Mucosa of gallbladder (tissue), 1 donor: ENCODE measurements around the gene TLX3. TPM values are rescaled to one million over a fixed set of nuclear protein-coding genes. Genes with fewer than 3 reads are reported as not detected.
"Not testable (repeated sequence)": the region's sequence is repeated elsewhere in the genome, so short reads cannot be mapped to it uniquely, and the experiment has no call there.

Experiments used
- DNase-seq: peaks from one replicate; pipeline ENCODE4 v3.0.0-alpha.2; 2020; ENCODE audit warnings: low spot score
- total RNA-seq: library from RNA; stranded (reverse); gene quantifications from one replicate; pipeline ENCODE4 v1.2.1, GENCODE V29; 2021
- donor health status: DM: no; HTN: no; CAD: no.

Gene TLX3
- not detected for total RNA-seq

DNA sequence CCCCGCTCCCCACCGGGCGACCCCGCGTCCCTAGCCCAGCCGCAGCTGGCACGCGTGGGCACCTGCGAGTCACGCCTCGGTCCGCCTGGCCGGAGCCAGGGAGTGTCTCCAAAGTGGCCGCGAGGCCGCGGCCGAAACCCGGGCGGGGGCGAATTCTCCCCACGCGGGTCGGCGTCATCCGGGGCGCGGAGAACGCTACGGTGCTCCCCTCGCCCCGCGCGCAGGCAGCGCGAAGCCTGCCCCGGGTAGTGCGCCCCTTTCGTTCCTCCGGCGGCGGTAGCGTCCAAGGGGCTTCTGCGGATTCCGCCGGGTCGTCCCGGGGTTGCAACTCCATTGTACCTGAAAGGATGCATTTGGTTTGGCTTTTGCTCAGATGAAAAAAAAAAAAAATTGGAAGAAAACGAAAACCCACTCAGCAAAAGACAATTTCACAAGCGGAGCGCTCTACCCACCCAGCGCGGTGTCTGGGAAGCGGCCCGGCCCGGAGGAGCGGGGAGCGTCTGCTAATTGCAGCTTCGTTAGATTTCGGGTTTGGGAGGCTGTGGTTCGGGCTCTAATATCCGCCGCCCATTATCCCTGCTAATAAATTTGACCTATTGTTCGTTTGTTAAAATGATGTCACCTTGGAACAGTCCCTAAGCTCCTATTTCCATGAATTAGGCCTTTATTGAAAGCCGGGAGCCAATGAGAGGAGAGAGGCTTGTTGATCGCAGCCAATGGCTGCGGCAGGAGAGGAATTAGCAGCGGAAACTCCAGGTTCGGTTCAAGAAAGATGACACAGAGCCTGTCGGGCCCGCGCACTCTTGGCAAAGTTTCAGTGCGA is at the start of gene TLX3:
Gene TLX3 (plus strand): TSS at position 796 of the 823 bp plus-strand sequence. CDS start 118 bp downstream, outside the sequence.
- no peak for DNase-seq

DNA sequence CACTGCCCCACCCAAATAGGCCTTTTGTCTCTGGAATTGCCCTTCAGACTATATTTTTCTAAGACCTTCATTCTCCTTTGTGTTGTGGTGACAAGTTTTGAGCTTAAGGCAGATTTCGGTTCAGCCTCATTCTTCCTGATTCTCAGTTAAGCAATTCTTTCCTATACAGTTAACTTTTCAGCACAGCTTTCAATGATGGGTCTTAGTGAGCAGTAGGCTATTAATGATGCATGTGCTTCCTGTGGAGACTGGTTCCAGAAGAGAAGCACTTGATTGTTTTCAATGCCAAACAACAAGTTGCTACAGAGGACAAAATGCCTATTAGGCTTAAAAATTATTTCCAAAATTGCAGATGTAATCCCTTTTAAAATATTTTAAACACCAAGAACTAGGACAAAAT is 47.7 kb upstream of the TLX3 start:
- DNase-seq = no peak

DNA sequence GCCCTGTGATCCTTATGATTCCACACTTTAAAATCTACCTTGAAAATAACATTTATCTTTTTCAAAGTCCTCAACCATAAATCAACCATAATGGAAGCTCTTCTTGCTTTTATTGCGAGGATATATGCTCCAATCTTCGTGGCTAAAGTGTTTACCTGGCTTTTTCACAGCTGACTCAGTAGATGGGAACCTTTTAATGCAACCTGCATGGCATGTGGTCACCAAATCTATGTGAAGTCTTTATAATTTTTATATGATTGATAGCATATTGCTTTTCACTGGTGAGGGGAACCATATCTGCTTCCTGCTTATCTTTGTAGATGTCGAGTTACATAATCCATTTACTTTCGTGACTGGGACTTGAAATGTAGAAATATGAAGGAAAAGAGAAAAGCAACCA is 47.1 kb upstream of the TLX3 start:
- DNase-seq = no peak

DNA sequence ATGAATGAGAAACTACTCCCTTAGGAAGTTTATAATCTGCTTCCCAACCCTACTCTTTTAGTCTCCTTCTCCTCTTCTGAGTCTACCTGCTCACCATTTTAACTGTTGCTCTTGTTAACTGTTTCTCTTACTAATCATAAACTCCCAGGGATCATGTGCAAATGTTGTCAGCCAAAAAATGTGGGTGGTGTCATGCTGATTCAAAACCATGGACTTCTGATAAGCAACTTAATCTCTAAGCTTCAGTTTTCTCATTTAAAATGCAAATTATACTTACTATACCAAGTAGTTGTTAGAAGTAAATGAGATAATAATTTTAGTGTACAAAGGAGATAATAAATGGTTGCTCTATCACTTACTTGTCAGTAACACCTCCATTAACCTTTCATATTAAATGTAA is 45.9 kb upstream of the TLX3 start:
- no peak for DNase-seq

DNA sequence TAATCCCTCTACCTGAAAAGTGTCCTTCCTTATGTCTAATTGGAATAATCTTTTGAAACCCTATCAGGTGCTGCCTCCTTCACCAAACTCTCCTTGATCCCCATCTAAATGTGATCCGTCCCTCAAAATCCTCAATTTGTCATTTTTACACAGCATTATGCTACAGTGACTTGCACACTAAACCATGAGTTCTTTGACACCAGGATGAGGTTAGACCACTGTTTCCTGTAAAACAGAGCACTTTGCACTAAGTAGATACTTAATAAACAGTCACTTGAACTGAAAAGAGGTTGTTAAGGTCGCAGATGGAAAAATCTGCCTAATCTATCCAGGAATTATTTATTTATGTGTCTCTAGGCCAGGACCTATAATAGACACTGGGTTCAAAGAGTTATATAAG is 44.2 kb upstream of the TLX3 start:
- no peak for DNase-seq

DNA sequence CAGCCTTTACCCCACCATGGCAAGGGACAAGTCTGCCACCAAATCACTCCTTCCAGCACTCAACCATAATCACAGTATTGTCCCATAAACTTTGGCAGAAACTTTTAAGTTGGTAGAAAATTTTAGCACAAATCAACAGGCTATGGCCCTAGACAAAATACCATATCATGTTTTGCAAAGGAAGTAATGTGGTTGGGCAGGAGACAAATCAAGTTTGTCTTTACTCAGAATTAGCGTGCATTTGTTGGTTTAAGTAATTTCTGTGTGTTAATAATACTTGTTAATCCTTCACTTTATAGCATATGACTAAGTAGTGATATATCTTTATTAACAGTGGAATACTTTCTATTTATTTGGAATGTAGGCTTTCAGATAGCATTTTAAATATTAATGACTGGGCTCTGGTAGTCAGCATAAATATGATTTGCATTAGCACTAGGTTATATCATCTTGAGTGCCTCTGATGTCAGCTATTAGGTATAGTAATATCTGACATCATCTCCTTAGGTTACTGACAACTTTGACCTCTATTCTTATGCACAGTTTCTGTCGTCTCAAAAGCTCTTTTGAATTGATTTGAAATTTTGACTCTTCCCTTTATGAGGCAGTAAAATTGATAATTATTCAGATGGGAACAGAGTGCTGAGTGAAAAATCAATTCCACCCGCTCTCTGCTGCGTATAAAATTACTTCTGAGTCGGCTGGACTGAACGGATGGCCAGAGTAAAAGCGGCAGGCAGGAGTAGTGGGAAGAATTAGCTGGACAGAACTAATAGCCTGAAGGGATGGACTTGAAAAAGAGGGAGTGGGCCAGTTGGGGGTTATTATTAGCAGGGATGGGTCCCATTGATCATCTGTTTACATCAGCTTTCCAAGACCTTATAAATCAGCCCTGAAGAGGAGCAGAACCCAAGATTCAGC is 40.1 kb upstream of the TLX3 start:
- DNase-seq = no peak

DNA sequence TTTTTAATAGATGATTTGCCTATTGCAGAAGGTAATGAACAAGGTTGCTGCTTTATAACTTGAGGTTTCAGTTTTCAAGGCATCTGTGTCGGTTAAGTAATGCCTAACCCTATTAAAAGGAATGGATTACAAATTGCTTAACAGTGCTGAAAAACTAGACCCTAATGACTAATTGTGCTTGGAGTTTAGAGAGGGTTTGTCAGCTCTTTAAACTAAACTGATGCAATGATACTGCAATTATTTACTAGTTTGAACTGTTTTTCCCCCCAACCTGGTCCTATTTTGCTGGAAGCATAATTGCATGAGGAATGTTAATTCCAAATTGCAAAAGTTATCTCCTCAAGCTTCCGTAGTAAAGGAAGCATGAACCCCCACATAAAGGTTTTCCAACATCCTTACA is 39.3 kb upstream of the TLX3 start:
- no peak for DNase-seq

DNA sequence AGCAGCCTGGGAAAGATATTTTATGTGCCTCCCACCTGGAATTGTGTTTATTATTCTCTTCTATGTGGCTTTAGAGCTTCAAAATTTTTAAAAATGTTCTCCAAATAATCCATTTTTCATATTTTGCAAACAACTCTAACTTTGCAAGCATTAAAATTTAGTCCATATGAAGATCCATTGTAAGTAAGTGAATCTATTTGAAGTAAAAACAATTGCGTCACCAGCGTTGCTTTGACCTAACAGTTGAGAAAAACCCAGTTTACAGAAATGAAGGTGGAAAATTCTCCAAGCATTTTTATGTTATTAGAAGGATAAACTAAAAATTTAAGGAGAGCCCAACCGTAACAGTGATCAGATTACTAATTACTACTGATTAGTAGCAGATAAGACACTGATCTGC is 38.9 kb upstream of the TLX3 start:
- DNase-seq = no peak

DNA sequence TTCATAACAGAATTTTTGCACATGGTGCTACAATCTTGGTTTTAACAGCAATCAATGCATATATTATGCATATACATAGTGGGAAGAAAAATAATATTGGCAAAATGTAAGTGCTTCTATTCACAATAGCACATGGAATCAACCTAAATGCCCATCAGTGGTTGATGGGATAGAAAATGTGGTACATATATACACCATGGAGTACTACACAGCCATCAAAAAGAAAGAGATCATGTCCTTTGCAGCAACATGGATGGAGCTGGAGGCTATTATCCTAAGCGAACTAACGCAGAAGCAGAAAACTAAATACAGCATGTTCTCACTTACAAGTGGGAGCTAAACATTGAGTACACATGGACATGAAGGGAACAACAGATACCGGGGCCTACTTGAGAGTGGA is 37.2 kb upstream of the TLX3 start:
- no peak for DNase-seq

DNA sequence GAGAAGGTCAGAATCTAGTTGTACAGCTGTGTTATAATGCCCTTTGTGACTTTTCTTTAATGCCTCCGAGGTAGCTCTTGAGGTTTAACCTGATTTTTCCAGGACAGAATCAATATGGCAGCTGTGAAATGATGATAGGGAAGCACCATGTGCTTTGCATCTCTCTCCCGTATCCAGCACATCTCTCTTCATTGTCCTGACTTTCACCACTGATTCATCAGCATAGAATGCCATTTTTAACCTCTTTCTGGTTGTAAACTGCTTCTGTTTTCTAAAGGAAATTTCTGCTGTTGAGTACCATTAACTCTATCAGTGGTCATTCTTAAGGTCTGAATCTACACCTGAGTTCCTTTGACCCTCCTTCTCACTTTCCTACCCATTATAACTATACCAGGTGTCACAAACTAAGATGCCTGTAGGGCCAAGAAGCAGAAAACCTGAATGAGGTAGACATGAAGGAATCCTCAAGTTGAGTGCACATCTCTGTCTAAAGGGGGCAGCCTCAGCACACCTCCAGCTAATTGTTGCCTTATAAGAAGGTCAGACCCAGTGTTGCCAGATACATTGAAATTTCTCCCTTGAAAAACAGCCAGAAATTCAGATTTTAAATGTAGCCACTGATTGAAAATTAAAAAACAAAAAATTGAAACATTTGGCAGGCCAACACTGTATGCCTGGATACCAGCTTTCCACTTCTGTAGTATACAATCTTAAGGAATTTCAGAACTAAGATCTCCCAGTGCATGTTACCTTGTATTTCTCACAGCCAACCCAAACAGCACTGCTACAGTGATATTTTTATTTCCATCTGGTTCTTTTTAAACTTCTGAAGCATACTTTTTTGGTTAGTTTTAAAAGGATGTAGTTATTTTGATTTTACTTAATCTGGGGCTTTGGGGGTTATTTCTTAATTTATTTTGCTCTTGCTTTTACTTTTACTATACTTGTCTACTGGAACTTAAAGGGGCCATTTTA is 35.8 kb upstream of the TLX3 start:
- DNase-seq = no peak

DNA sequence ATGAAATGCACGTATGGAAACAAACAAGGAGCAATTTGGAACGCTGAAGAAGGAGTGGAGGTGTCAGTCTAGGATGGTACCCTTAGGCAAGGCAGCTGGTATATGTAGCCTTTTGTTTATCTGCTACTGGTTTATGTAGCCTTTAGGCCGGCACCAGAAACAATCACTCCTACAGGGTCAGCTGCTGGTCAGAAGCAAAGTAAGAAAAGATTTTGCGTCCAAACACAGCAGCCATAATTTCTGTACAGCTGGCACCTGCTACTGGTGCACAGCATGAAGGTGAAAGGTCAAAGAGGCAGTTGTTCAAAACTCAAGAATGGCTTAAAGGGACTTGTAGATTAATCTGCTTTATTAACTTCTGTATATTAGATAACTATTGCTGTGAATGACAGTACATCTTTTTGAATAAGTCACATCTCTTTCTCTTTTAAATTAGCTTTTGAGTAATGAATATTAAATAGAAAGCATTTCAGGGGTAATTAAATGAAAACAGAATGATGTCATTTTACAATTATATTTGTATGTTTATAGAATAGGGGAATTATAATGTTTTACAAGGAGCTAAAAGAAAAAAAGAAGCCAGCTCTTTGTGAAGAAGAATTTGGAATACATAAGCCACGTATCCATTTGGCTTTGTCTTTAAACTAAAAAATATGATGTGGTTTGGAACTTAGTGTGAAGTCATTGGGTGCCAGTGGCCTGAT is 33.1 kb upstream of the TLX3 start:
- DNase-seq = no peak

DNA sequence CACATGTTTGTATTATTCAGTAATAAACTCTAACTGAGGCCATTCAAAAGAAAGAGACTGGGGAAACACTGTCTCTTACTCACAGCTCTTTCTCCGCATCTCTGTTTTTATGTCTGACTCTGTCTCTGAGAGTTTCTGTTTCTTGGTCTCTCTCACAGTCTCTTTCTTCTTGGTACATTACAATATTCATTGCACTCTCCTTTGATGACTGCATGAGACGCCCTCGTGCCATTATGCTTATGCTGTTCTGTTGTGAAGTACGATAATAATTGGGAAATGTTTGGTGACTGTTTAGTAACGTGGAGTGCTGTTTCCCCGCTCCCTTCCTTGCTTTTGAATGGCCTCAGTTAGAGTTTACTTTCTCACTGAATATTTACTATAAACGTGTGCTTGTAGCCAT is 25.3 kb upstream of the TLX3 start:
- no peak for DNase-seq

DNA sequence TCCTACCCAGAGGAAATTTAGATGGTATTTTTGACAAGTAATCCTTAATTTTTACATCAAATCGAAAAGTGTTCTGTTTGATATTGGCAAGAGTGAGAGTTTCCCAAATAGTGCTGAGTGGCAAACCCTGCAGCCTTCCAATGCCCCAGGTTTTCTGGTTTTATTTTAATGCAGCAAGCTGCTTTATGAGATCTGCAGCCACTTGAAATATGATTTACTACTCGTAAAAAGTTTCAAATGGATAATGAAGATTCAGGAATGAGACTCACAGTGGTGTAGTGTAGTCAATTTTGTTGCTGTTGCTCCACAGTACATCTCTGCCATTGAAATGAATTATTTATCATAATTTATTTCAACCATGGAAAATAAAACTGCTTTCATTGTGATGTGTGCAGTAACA is 23.6 kb upstream of the TLX3 start:
- no peak for DNase-seq

DNA sequence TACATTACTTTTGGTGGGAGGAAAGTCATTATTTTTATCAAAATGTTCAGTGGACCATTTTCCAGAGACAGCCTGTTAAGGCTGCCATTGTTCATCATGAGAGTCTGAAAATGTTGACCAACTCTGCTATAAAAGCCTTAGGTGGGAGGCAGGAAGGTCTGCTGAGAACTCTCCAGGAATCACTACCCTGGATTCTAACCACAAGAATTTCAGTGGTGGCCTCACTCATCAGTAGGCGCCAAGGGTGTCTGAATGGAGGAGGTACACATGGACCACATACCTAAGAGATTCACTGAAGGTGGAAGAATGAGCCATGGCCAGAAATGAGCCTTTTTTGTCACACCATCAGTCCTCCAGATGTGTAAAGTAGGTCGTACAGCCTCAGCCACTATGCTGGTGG is 21.0 kb upstream of the TLX3 start:
- DNase-seq = no peak

DNA sequence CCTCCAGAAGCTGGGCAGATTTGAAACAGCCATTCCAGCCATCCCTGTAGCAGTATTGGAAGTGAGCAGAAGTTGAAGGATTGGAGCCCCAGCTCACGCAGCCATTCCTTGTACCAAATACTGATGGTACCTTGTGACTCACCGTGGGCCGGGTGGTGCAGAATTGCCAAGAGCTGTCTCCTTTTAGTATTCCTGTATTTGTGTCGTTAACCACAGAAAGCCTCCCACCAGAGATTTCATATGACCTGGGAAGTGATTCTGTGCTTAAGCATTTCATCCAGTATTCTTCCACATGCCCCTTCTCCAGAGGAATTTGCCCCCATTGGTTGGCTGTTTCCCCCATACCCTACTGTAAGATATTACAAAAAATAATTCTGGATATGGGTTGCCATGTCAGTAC is 17.7 kb upstream of the TLX3 start:
- no peak for DNase-seq

DNA sequence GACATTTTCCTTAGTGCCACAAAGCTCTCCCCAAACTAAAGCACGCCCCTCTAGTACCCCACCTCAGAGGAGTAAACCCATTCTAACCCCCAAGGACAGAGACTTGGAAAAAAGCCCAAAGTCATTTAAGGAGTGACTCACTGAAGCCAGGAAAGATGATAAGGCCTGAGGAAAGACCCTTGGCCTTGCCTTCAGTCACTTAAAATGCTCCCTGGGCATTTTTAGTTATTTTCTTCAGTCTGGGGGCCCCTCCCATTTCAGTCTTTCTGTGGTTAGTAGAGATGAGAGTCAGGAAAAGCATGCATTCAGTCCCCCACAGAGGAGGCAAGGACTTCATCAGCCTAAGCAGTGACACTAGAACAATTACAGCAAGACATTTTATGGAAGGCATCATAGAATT is 13.7 kb upstream of the TLX3 start:
- no peak for DNase-seq

DNA sequence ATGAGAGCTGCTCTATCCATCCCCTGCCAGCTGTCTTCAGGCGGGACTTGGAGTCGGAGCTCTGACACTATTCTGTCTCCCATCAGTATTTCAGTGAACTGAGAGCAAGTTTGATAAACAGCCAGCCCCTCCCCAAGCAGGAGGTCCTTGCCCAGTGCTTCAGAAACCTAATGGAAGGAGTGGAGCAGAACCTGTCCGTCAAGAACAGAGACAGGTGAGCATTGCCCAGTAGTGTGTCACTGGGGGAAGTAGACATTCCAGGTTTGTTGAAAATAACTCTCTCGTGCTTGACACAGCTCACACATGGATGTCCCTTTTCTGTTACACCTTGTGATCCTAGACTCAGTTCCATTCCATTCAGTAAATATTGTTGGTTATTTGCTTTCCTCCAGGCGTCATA is 13.2 kb upstream of the TLX3 start:
- no peak for DNase-seq

DNA sequence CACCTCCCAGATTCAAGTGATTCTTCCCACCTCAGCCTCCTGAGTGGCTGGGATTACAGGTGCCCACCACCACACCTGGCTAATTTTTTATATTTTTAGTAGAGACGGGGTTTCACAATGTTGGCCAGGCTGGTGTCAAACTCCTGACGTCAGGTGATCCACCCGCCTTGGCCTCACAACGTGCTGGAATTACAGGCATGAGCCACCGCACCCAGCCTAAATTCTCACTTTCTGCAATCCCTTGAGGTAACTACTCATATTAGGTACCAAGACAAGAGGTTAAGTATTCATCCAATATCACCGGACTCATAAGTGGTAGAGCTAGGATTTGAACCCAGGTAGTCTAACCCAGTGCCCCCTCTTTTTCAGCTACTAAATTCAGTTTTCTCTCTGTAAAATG is 11.1 kb upstream of the TLX3 start:
- DNase-seq = not testable (repeated sequence)

DNA sequence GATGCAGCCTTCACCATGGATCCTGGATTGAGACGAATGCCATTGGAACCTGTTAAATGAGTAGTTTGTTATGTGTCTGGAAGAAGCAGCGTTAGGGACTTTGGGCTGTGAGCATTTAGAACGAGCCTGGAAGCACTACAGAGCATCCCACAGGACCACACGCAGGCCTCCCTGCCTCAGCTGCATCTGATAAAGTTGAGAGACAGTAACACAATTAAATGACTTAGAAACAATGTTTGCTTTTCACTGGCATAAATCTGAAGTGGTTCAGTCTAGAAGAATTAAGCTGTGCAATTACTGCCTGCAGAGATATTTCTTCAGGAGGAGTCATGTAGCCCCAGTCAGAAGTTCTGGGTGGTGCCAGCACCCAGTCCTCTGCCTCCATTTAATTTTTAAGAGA is 9.8 kb upstream of the TLX3 start:
- DNase-seq = no peak

DNA sequence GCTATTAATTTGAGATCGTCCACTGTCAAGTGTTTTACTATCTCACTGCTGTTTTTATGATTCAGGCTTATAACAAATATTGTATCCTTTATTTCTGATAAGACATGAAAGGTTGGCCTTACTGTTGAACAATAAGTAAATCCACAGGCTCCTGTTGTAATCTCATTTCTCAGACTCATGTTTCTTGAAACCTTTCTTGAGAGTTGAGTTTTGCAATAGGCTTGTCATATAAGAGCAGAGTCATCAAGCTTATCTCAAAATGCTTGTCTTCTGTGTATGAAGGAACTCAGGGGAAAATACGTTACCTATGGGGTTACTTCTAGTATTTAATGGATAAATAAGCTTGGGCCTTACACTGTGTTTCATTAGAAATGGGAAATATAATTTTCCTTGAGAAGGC is 9.2 kb upstream of the TLX3 start:
- no peak for DNase-seq

DNA sequence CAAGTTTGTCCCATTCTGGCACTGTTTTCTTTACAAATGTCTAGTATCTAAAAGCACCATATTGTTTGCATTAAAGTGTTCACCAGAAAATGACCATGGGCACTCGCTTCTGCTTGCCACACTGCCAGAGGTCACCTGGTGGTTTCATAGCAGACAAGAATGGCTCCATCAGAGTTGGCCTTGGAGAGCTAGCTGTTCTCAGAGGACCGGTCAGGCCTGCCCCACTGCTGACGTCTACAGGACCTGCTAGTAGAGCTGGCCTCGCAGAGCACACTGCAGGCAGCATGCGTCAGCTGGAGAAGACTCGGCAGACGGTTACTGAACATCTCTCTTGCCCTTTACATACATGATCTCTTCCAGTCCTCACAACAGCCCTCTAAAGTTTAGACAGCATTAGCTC is 8.7 kb upstream of the TLX3 start:
- no peak for DNase-seq
